Activated gamma-delta T cell (primary cell): ENCODE data around the gene HOXA9.

Experiments
- DNase-seq: peaks from one replicate; lab custom pipeline; 2025; lab: John Stamatoyannopoulos, UW

Gene HOXA9

GRCh38 chr7:27200761-27201579 lies 35.6 kb upstream of the HOXA9 start:
- no peak for DNase-seq

- peak; percentile 28 for DNase-seq
Measured at GRCh38 chr7:27199849-27200760, 34.8 kb upstream of the HOXA9 start, which contains the start of gene HOXA13. Gene HOXA13 (minus strand): TSS chr7:27200091. CDS start chr7:27200077, 14 bp downstream.

DNA sequence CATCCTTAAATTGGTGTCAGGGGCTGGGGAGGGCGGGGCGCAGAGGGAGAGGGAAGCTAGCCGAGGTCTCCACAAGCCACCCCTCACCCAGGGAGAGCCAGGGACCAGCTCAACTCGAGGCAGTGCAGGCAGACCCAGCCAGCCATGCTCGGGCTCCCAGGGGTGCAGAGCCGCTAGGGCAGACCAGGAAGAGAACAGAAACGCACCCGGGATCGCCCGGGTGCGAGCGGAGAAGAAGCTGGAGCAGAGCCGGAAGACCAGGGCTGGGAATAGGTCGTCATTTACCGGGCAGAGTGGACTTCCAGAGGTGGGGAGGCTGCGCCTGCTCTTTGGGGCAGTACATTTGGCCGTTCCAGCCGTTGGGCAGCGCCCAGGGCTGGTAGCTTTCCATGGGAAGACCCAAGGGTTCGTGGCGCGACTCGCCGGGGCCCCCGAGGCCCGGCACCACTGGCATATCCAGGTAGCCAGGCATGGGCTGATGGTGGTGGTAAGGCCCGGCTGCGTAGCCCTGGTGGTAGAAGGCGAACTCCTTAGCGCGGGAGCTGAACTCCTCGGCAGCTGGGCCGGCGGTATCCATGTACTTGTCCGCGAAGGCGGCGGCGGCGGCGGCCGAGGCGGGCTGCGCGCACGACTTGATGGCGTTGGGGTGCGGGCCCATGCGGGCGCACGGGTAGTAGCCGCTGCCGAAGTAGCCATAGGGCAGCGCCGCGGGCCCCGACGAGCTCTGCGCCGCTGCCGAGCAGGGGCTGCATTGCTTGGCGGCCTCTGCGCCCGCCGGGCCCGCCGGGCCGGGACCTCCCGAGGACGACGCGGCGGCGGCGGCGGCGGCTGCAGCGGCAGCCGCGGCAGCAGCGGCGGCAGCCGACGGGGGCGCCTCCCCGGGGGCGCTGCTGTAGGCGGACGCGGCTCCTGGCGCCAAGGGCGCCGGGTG lies 33.8 kb upstream of the HOXA9 start:
- DNase-seq, result no peak

DNA sequence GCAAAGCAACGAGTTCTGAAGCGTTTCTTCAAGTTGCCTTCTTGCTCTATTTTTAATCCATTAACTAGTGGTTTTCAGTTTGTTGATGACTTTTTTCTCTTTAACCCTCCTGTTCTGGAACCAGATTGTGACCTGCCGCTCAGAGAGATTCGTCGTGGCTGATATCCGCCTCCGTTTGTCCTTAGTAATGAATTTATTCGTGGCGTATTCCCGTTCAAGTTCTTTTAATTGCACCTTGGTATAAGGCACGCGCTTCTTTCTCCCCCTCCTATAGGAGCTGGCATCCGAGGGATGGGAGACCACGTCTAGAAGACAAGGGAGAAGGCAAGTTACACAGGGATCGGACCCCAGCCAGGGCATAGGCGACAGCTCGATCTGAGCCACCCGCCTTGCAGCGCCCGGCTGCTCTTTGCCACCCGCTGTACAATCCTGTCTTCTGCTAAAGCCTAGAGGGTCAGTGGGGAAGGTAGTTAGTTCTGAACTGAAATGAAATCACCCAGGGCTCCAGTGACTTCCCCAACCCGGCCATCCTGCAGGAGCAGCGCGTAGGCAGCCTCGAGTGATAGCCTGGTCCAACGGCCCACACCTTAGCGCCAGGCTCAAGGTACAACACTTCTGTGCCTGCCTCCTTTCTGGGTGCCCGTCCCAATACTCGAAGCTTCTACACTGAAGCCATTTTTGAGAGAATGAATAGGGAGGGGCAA lies 33.0 kb upstream of the HOXA9 start:
- no peak for DNase-seq

- no peak for DNase-seq
Measured at GRCh38 chr7:27197137-27198042, 32.1 kb upstream of the HOXA9 start.

DNA sequence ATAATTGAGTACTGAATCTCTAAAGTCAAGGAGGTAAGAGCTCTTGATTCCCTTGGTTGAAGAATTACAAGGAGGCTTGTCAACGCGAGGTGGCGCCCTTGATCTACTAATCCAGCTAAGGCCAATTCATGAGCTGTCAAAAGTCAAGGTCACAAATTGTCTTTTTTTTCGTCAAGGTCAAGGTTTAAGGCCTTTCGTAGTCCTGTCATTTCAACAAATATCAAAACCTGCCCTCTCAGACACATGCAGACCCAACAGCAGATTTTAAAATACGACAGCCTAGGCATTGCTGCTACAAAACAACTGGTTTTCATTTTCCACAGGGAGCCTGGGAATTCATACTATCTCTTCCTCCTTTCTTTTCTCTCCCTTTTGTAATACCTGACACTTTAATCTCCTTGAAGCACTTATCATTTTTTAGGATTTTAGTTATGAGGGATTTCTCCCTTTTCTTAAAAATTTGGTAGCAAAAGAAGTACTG lies 31.0 kb upstream of the HOXA9 start:
- DNase-seq, result no peak

- no peak for DNase-seq
Measured at GRCh38 chr7:27194686-27195379, 29.5 kb upstream of the HOXA9 start.

DNA sequence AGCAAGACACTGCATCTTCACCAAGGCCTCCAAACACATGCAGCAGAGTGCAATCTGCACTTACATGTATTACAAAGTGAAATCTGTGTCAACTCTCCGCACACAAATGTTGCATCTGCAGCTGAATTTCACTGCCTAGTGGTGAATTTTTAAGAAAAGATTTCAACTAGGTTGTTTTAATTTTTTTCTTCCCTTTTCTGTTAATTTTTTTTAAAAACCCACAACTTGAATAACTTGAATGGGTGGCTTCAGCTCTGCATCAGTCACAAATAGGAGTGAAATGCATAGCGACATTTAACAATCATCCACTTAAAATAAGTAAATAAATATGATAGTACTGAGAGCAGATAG lies 28.6 kb upstream of the HOXA9 start:
- no peak for DNase-seq

GRCh38 chr7:27193335-27194001 lies 28.1 kb upstream of the HOXA9 start:
- no peak for DNase-seq

- no peak for DNase-seq
Measured at GRCh38 chr7:27192546-27193334, 27.4 kb upstream of the HOXA9 start.

DNA sequence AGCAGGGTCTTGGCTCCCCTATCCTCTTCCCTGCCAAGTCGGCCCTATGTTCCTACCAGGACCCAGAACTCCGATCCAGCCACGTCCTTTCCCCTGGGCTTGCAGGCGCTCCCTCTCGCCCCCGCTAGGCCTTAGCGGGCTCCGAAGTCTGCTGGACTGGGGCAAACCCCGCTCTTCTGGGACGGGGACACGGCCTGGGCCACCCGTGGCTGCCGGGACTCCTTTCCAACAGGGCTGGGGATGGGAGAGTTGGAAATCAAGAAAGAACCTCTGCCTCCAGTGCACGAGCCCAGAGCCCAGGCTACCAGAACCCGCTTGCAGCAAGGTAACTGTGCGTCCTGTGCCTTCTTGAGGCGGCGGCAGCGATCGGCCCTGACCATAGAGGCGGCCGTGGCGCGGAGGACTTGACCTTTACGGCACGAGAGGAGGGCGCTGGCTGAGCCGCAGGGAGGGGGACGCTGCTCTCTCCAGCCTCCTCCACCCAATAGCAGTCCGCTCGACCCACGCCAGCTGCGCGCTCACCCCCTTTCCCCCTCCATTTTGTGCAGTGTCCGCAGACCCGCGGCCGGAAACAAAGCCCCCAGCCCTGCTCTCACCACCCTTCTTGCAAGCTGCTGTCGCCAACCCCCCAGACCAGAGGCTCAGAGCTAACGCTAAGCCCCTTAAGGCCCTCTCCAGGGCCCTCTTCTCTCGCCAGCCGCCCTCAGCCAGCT lies 26.7 kb upstream of the HOXA9 start:
- no peak for DNase-seq

DNA sequence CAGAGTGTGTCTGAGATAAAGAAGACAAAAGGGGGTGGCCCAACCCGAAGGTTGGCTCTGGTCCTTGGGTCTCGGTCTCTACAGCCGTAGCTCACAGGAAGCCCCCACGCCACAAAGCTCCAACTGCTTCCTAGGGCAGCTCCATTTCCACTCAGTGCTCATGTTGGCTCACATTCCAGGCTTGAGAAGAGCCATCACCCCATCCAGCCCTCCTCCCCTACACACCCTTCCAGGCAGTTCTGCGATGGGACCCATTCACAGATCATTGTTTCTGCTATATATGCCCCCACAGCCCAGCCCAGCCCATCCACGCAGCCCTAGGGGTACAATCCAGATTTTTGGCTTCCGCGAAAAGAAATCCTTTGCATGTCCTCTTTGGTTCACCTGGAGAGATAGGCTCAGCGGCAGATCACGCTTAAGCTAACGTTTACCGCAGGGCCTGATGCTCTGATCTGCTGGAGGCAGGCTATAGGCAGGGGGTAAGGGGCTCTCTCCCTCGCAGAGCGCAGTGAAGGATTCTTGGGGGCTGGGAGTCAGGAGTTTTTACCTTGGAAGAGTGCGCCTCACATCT lies 25.9 kb upstream of the HOXA9 start:
- DNase-seq, result no peak

GRCh38 chr7:27189997-27190748 lies 24.8 kb upstream of the HOXA9 start:
- no peak for DNase-seq

GRCh38 chr7:27189295-27189996 lies 24.1 kb upstream of the HOXA9 start:
- no peak for DNase-seq
